MV-4-11 (cell line): ENCODE results near the gene PCDHGA6.
"Not testable (repeated sequence)": the region's sequence is repeated elsewhere in the genome, so short reads cannot be mapped to it uniquely, and the experiment has no call there.

Experiments used
- DNase-seq: peaks from one replicate; lab custom pipeline; 2025; lab: John Stamatoyannopoulos, UW

Gene PCDHGA6

DNA sequence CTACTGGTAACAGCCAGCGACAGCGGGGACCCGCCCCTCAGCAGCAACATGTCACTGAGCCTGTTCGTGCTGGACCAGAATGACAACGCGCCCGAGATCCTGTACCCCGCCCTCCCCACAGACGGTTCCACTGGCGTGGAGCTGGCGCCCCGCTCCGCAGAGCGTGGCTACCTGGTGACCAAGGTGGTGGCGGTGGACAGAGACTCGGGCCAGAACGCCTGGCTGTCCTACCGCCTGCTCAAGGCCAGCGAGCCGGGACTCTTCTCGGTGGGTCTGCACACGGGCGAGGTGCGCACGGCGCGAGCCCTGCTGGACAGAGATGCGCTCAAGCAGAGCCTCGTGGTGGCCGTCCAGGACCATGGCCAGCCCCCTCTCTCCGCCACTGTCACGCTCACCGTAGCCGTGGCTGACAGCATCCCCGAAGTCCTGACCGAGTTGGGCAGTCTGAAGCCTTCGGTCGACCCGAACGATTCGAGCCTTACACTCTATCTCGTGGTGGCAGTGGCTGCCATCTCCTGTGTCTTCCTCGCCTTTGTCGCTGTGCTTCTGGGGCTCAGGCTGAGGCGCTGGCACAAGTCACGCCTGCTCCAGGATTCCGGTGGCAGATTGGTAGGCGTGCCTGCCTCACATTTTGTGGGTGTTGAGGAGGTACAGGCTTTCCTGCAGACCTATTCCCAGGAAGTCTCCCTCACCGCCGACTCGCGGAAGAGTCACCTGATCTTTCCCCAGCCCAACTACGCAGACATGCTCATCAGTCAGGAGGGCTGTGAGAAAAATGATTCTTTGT is 20.9 kb downstream of the PCDHGA6 start:
- not testable (repeated sequence) for DNase-seq

DNA sequence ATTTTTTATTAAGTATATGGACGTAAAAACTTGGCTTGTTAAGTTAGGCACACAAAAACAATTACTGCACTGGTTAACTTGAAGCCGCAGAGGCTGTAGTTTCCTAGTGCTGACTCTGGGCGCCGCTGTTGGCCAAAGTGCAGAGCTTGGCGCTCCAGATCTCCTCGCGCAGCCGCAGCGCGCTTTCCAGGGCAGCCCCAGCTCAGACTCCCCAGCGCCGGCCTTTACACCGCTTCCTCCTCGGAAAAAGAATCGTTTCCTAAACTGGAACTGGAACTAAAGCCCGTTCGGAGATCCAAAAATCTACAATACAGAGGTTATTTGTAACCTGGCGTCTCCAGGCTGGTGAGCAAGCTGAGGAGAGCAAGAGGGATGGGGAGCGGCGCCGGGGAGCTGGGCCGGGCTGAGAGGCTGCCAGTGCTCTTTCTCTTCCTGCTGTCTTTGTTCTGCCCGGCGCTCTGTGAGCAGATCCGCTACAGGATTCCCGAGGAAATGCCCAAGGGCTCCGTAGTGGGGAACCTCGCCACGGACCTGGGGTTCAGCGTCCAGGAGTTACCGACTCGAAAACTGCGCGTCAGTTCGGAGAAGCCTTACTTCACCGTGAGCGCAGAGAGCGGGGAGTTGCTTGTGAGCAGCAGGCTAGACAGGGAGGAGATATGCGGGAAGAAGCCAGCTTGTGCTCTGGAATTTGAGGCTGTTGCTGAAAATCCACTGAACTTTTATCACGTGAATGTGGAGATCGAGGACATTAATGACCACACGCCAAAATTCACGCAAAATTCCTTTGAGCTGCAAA is 24.3 kb downstream of the PCDHGA6 start, which contains the start of gene PCDHGB5:
TSS of gene PCDHGB5 (plus strand) at position 192 of the 796 bp plus-strand sequence. CDS start at position 373, 181 bp downstream.
- not testable (repeated sequence) for DNase-seq

DNA sequence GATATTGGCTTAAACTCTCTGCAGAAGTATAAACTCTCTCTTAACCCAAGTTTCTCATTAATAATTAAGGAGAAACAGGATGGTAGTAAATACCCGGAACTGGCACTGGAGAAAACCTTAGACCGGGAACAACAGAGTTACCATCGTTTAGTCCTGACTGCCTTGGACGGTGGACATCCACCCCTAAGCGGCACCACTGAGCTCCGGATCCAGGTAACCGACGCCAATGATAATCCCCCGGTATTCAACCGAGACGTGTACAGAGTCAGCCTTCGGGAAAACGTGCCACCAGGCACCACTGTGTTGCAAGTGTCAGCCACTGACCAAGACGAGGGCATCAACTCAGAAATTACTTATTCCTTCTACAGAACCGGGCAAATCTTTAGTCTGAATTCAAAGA is 24.9 kb downstream of the PCDHGA6 start:
- no peak for DNase-seq

DNA sequence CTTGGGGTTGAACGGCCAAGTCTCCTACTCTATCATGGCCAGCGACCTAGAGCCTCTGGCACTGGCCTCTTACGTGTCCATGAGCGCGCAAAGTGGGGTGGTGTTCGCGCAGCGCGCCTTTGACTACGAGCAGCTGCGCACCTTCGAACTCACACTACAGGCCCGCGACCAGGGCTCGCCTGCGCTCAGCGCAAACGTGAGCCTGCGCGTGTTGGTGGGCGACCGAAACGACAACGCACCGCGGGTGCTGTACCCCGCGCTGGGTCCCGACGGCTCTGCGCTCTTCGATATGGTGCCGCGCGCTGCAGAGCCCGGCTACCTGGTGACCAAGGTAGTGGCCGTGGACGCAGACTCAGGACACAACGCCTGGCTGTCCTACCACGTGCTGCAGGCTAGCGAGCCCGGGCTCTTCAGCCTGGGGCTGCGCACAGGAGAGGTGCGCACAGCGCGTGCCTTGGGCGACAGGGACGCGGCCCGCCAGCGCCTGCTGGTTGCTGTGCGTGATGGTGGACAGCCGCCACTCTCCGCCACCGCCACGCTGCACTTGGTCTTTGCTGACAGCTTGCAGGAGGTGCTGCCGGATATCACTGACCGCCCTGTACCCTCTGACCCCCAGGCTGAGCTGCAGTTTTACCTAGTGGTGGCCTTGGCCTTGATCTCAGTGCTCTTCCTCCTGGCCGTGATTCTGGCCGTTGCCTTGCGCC is 26.0 kb downstream of the PCDHGA6 start:
- DNase-seq = no peak

DNA sequence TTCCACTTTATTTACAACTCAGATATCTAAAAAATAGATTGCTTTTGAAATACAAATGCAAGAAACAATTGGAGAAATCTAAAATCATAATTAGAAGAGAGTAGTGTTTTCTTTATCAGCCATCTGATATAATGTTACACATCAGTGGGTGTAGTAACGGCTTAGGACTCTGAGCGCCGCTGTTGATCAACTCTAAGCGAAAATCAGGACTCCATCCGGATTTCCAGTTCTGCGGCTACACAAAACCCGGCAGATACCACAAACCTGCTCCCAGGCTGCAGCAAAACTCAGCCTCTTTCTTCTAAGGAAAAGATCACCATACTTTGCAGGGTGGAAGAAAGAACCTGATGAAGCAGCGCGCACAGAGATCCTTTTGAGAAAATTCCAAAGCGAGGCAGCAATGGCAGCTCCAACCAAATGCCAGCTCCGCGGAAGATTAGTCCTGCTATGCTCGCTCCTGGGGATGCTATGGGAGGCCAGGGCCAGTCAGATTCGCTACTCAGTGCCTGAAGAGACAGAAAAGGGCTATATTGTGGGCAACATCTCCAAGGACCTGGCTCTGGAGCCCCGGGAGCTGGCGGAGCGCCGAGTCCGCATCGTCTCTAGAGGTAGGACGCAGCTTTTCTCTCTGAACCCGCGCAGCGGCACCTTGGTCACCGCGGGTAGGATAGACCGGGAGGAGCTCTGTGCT is 29.0 kb downstream of the PCDHGA6 start, which contains the start of gene PCDHGA9:
TSS of gene PCDHGA9 (plus strand) at position 226 of the 691 bp plus-strand sequence. CDS start at position 401, 175 bp downstream.
- DNase-seq = no peak

DNA sequence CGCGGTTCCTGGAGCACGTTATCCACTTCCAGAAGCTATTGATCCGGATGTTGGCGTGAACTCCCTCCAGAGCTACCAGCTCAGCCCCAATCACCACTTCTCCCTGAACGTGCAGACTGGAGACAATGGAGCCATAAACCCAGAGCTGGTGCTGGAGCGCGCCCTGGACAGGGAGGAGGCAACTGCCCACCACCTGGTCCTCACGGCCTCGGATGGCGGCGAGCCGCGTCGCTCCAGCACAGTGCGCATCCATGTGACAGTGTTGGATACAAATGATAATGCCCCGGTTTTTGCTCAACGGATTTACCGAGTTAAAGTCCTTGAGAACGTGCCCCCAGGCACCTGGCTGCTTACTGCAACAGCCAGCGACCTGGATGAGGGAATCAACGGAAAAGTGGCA is 29.7 kb downstream of the PCDHGA6 start:
- no peak for DNase-seq

DNA sequence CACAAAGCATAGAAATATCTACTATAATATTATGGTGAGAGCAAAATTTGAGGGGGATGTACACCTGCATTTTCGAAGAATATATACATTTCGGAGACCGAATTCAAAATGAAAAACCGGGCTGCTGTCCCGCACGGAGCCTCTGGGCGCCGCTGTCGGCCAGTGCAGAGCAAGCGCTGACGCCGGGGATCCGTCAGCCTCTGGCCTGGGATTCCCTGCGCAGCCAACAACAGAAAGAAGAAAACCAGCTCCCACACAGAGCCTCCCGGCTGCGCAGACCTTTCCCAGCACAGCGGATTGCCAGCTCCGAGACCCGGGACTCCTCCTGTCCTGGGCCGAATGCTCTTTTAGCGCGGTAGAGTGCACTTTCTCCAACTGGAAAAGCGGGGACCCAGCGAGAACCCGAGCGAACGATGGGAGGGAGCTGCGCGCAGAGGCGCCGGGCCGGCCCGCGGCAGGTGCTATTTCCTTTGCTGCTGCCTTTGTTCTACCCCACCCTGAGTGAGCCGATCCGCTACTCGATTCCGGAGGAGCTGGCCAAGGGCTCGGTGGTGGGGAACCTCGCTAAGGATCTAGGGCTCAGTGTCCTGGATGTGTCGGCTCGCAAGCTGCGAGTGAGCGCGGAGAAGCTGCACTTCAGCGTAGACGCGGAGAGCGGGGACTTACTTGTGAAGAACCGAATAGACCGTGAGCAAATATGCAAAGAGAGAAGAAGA is 34.3 kb downstream of the PCDHGA6 start, which contains the start of gene PCDHGB6:
TSS of gene PCDHGB6 (plus strand) at position 232 of the 716 bp plus-strand sequence. CDS start at position 414, 182 bp downstream.
- not testable (repeated sequence) for DNase-seq

DNA sequence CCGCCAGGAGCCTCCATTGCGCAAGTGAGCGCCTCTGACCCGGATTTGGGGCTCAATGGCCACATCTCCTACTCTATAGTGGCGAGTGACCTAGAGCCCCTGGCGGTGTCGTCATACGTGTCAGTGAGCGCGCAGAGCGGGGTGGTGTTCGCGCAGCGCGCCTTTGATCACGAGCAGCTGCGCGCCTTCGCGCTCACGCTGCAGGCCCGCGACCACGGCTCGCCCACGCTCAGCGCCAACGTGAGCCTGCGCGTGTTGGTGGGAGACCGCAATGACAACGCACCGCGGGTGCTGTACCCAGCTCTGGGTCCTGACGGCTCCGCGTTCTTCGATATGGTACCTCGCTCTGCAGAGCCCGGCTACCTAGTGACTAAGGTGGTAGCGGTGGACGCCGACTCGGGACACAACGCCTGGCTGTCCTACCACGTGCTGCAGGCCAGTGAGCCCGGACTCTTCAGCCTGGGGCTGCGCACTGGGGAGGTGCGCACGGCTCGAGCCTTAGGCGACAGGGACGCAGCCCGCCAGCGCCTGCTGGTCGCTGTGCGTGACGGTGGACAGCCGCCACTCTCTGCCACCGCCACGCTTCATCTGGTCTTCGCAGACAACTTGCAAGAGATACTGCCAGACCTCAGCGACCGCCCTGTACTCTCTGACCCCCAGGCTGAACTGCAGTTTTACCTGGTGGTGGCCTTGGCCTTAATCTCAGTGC is 36.1 kb downstream of the PCDHGA6 start:
- DNase-seq = no peak

DNA sequence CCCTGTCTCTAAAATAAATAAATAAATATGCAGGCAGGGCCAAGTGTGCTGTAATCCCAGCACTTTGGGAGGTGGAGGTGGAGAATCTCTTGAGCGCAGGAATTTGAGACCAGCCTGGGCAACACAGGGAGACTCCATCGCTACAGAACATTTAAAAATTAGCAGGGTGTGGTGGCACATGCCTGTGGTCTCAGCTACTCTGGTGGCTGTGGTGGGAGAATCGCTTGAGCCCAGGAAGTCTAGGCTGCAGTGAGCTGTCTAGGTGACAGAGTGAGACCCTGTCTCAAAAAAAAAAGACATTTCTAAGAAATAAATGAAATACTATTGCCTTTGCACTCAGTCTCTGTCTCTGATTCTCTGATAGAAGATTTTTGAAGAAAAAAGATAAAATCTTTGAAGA is 37.9 kb downstream of the PCDHGA6 start:
- DNase-seq = no peak

DNA sequence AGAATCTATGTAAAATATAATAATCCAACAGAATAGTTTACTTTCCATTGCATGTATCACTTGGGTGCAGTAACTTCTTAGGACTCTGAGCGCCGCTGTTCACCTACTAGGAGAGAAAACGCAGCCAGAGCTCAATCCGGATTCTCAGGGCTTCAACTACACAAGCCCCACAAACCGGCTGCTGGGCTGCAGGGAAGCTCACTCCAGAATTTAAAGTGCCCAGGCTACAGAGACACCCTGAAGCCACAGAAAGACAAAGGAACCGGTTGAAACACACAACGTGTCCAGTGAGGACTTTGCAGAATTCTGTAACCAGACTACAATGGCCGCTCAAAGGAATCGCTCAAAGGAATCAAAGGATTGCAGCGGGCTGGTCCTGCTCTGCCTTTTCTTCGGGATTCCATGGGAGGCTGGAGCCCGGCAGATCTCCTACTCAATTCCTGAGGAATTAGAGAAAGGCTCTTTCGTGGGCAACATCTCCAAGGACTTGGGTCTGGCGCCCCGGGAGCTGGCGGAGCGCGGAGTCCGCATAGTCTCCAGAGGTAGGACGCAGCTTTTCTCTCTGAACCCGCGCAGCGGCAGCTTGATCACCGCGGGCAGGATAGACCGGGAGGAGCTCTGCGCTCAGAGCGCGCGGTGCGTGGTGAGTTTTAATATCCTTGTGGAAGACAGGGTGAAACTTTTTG is 39.3 kb downstream of the PCDHGA6 start, which contains the start of gene PCDHGA10:
TSS of gene PCDHGA10 (plus strand) at position 134 of the 686 bp plus-strand sequence. CDS start at position 323, 189 bp downstream.
- peak; percentile 68 for DNase-seq

DNA sequence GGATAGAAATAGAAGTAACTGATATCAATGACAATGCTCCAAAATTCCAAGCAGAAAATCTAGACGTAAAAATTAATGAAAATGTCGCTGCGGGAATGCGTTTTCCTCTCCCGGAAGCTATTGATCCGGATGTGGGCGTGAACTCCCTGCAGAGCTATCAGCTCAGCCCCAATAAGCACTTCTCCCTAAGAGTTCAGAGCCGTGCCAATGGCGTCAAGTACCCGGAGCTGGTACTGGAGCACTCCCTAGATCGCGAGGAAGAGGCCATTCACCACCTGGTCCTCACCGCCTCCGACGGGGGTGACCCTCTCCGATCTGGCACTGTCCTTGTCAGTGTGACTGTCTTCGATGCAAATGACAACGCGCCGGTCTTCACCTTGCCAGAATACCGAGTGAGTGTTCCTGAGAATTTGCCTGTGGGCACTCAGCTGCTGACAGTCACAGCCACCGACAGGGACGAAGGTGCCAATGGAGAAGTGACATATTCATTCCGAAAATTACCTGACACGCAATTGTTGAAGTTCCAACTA is 39.9 kb downstream of the PCDHGA6 start:
- DNase-seq = no peak

DNA sequence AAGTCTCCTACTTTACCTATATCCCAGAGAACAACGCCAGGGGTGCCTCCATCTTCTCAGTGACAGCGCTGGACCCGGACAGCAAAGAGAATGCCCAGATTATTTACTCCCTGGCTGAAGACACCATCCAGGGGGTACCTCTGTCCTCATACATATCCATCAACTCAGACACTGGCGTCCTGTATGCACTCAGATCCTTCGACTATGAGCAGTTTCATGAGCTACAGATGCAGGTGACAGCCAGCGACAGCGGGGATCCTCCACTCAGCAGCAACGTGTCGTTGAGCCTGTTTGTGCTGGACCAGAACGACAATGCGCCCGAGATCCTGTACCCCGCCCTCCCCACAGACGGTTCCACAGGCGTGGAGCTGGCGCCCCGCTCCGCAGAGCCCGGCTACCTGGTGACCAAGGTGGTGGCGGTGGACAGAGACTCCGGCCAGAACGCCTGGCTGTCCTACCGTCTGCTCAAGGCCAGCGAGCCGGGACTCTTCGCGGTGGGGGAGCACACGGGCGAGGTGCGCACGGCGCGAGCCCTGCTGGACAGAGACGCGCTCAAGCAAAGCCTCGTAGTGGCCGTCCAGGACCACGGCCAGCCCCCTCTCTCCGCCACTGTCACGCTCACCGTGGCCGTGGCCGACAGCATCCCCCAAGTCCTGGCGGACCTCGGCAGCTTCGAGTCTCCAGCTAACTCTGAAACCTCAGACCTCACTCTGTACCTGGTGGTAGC is 41.0 kb downstream of the PCDHGA6 start:
- DNase-seq = not testable (repeated sequence)

DNA sequence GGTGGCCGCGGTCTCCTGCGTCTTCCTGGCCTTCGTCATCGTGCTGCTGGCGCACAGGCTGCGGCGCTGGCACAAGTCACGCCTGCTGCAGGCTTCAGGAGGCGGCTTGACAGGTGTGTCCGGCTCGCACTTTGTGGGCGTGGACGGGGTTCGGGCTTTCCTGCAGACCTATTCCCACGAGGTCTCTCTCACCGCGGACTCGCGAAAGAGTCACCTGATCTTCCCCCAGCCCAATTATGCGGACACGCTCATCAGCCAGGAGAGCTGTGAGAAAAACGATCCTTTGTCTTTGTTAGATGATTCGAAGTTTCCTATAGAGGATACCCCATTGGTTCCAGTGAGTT is 41.6 kb downstream of the PCDHGA6 start:
- DNase-seq = not testable (repeated sequence)

DNA sequence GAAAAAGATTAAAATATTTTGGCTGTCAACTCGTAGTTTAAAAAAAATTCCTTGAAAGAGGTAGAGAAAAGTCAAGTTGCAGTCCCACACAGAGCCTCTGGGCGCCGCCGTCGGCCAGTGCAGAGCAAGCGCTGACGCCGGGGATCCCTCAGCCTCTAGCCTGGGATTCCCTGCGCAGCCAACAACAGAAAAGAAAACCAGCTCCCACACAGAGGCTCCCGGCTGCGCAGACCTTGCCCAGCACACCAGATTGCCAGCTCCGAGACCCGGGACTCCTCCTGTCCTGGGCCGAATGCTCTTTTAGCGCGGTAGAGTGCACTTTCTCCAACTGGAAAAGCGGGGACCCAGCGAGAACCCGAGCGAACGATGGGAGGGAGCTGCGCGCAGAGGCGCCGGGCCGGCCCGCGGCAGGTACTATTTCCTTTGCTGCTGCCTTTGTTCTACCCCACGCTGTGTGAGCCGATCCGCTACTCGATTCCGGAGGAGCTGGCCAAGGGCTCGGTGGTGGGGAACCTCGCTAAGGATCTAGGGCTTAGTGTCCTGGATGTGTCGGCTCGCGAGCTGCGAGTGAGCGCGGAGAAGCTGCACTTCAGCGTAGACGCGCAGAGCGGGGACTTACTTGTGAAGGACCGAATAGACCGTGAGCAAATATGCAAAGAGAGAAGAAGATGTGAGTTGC is 43.9 kb downstream of the PCDHGA6 start, which contains the start of gene PCDHGB7:
TSS of gene PCDHGB7 (plus strand) at position 184 of the 679 bp plus-strand sequence. CDS start at position 367, 183 bp downstream.
- peak; percentile 49 for DNase-seq

DNA sequence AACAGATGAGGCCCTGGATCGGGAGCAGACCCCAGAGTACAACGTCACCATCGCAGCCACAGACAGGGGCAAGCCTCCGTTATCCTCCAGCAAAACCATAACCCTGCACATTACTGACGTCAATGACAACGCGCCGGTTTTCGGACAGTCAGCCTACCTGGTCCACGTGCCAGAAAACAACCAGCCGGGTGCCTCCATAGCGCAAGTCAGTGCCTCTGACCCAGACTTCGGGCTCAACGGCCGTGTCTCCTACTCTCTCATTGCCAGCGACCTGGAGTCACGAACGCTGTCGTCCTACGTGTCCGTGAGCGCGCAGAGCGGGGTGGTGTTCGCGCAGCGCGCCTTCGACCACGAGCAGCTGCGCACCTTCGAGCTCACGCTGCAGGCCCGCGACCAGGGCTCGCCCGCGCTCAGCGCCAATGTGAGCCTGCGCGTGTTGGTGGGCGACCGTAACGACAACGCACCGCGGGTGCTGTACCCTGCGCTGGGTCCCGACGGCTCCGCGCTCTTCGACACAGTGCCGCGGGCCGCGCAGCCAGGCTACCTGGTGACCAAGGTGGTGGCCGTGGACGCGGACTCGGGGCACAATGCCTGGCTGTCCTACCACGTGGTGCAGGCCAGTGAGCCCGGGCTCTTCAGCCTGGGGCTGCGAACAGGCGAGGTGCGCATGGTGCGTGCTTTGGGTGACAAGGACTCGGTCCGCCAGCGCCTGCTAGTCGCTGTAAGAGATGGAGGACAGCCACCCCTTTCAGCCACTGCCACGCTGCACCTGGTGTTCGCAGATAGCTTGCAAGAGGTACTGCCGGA is 45.6 kb downstream of the PCDHGA6 start:
- no peak for DNase-seq

DNA sequence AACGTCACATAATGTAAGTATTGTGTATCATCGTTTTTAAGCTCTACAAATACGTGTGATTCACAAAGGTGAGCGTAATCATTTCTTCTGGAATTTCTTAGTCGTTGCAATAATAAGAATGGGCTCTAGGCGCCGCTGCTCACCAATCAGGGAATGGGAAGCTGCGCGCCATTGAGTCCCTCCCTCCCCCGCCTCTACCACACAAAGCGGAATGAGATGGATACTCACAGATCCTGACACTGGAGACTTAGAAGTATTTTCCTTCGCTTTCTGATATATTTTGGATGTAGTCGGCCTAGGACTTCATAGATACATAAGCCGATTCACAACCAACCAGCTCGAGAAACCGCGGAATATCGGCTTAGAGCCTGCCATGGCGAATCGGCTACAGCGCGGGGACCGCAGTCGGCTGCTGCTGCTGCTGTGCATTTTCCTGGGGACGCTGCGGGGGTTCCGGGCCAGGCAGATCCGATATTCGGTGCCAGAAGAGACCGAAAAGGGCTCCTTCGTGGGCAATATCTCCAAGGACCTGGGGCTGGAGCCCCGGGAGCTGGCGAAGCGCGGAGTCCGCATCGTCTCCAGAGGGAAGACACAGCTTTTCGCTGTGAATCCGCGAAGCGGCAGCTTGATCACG is 47.3 kb downstream of the PCDHGA6 start, which contains the start of gene PCDHGA11:
TSS of gene PCDHGA11 (plus strand) at position 197 of the 634 bp plus-strand sequence. CDS start at position 374, 177 bp downstream.
- DNase-seq = peak; percentile 57
